Cardiac fibroblast (primary cell): ENCODE measurements around the gene ZNF479.
"Not testable (repeated sequence)": the region's sequence is repeated elsewhere in the genome, so short reads cannot be mapped to it uniquely, and the experiment has no call there.

Experiments used
- DNase-seq, 2 donors: peaks; one replicate each; pipeline versions ENCODE4 v3.0.0 to v3.0.0-alpha.2; 2010; ENCODE audit warnings: low read depth in 2 of 2
- H3K4me3 ChIP-seq, 2 donors: replicated peaks in 1 of 2; 1 replicate in 1 of 2; 2 replicates in 1 of 2; pipeline ENCODE4 v1.5.1; 2011; ENCODE audit warnings: low read depth in 2 of 2, low read length in 2 of 2, mild to moderate bottlenecking in 2 of 2, moderate library complexity in 1 of 2
- TF ChIP-seq, protein P1 (sequence below): IDR thresholded peaks from one replicate; pipeline ENCODE4 v1.5.1; 2011; ENCODE audit warnings: low read depth, mild to moderate bottlenecking, low read length, inconsistent platforms

ZNF479 gene

DNA sequence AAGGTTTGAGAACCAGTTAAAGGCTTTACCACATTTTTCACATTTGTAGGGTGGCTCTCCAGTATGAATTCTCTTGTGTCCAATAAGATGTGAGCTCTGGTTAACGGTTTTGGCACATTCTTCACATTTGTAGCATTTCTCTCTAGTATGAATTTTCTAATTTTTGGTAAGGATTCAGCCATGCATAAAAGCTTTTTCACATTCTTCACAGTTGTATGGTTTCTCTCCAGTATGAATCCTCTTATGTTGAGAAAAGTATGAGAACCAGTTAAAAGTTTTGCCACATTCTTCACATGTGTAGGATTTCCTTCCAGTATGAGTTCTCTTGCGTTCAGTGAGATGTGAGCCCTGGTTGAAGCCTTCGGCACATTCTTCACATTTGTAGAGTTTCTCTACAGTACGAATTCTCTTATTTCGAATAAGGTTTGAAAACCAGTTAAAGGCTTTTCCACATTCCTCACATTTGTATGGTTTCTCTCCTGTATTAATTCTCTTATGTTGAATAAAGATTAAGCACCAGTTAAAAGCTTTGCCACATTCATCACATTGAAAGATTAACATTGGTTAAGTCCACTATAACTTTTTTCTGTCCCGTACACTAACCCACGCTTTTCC is 33.2 kb upstream of the ZNF479 start:
- TF ChIP-seq, protein P1, sequence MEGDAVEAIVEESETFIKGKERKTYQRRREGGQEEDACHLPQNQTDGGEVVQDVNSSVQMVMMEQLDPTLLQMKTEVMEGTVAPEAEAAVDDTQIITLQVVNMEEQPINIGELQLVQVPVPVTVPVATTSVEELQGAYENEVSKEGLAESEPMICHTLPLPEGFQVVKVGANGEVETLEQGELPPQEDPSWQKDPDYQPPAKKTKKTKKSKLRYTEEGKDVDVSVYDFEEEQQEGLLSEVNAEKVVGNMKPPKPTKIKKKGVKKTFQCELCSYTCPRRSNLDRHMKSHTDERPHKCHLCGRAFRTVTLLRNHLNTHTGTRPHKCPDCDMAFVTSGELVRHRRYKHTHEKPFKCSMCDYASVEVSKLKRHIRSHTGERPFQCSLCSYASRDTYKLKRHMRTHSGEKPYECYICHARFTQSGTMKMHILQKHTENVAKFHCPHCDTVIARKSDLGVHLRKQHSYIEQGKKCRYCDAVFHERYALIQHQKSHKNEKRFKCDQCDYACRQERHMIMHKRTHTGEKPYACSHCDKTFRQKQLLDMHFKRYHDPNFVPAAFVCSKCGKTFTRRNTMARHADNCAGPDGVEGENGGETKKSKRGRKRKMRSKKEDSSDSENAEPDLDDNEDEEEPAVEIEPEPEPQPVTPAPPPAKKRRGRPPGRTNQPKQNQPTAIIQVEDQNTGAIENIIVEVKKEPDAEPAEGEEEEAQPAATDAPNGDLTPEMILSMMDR = no peak
- DNase-seq = peak in 1 of 2 donors; percentile 1
- no peak overlapping the region for H3K4me3 ChIP-seq

DNA sequence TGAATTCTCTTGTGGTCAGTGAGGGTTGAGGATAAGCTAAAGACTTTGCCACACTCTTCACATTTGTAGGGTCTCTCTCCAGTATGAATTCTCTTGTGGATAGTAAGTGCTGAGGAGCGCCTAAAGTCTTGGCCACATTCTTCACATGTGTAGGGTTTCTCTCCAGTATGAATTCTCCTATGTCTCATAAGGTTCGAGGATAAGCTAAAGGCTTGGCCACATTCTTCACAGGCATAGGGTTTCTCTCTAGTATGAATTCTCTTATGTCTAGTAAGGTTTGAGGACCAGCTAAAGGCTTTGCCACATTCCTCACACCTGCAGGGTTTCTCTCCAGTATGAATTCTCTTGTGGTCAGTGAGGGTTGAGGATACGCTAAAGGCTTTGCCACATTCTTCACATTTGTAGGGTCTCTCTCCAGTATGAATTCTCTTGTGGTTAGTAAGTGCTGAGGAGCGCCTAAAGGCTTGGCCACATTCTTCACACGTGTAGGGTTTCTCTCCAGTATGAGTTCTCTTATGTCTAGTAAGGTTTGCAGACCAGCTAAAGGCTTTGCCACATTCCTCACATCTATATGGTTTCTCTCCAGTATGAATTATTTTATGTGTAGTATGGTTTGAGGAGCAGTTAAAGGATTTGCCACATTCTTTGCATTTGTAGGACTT is 12.0 kb downstream of the ZNF479 start:
- H3K4me3 ChIP-seq, DNase-seq: not testable (repeated sequence)
